Measurements from ENCODE around the gene NRP1. TPM values are rescaled to one million over a fixed set of nuclear protein-coding genes. Genes with fewer than 3 reads are reported as not detected.

NRP1 gene
- total and polyA plus RNA-seq, 4 donors: 14.6 to 55.6 (median 37.8) TPM

GRCh38 chr10:33186150-33186549 is 148.3 kb downstream of the NRP1 start:
- WGBS: 90% methylated on average over 7 of the region's 7 CpGs
- peaks cover 0 to 1% (median 0%) of the 10 kb centered on the region in 4 donors for H3K4me1 ChIP-seq (ENCODE audit: control insufficient read depth in 4 of 4, insufficient read depth in 4 of 4, low read length in 3 of 4)
- no peaks in the 10 kb centered on the region for H3K27me3 ChIP-seq (ENCODE audit: control insufficient read depth in 4 of 4, insufficient read depth in 4 of 4, low read length in 3 of 4)
- H3K36me3 ChIP-seq (ENCODE audit: control insufficient read depth in 4 of 4, insufficient read depth in 3 of 4, low read depth in 1 of 4, low read length in 3 of 4): peaks cover 2 to 27% (median 14%) of the 10 kb centered on the region in 4 donors
- no peaks in the 10 kb centered on the region for H3K9me3 ChIP-seq (ENCODE audit: control insufficient read depth in 4 of 4, low read length in 3 of 4)
- H3K9ac ChIP-seq (ENCODE audit: low read depth in 1 of 2, low read length in 2 of 2): no peak overlapping the region
- no peak for DNase-seq (ENCODE audit: low spot score)
- no peak overlapping the region for H3K27ac ChIP-seq (ENCODE audit: low read depth in 1 of 2, low read length in 2 of 2)
- TF ChIP-seq TAF1 (conservative IDR thresholded peaks at IDR 0.05): no peak
- TF ChIP-seq REST (IDR thresholded peaks at IDR 0.05): no peak
- TF ChIP-seq EGR1 (IDR thresholded peaks at IDR 0.05; ENCODE audit: low read depth in 2 of 2): no peak
- no peak for TF ChIP-seq JUND (IDR thresholded peaks at IDR 0.05)
- TF ChIP-seq ZBTB33 (IDR thresholded peaks at IDR 0.05): no peak
- no peak for TF ChIP-seq FOXA2 (IDR thresholded peaks at IDR 0.05)
- no peak for TF ChIP-seq NR2F2 (IDR thresholded peaks at IDR 0.05)
- TF ChIP-seq RAD21 (IDR thresholded peaks at IDR 0.05): no peak
- no peak overlapping the region for H3K4me3 ChIP-seq (ENCODE audit: low read depth in 1 of 3, low read length in 3 of 3)

GRCh38 chr10:33183655-33184054 is 150.8 kb downstream of the NRP1 start:
- TF ChIP-seq EGR1 (IDR thresholded peaks at IDR 0.05; ENCODE audit: low read depth in 2 of 2): no peak
- TF ChIP-seq SP1 (IDR thresholded peaks at IDR 0.05): no peak
- no peak for TF ChIP-seq CTCF (IDR thresholded peaks at IDR 0.05; ENCODE audit: low read depth, low read length, missing input control)
- no peak for TF ChIP-seq RAD21 (IDR thresholded peaks at IDR 0.05)
- no peak for TF ChIP-seq YY1 (IDR thresholded peaks at IDR 0.05)
- no peak for TF ChIP-seq TAF1 (conservative IDR thresholded peaks at IDR 0.05)
- no peak for TF ChIP-seq JUND (IDR thresholded peaks at IDR 0.05)
- TF ChIP-seq FOXA1 (IDR thresholded peaks at IDR 0.05): no peak
- TF ChIP-seq ZBTB33 (IDR thresholded peaks at IDR 0.05): no peak
- TF ChIP-seq MAX (IDR thresholded peaks at IDR 0.05): no peak
- TF ChIP-seq HNF4G (IDR thresholded peaks at IDR 0.05): no peak
- TF ChIP-seq FOXA2 (IDR thresholded peaks at IDR 0.05): no peak
- TF ChIP-seq NR2F2 (IDR thresholded peaks at IDR 0.05): no peak
- no peak for TF ChIP-seq HNF4A (conservative IDR thresholded peaks at IDR 0.05)
- TF ChIP-seq GABPA (IDR thresholded peaks at IDR 0.05 in 1 of 2, conservative IDR thresholded peaks at IDR 0.05 in 1 of 2): no peak
- Histone ChIP-seq H3K27ac (ENCODE audit: low read depth in 1 of 2, low read length in 2 of 2) (no peak overlapping the region), H3K36me3 (ENCODE audit: control insufficient read depth in 4 of 4, insufficient read depth in 3 of 4, low read depth in 1 of 4, low read length in 3 of 4) (peaks cover 0 to 32% (median 17%) of the 10 kb centered on the region in 4 donors), H3K9ac (ENCODE audit: low read depth in 1 of 2, low read length in 2 of 2) (no peak overlapping the region), H3K9me3 (ENCODE audit: control insufficient read depth in 4 of 4, low read length in 3 of 4) (no peaks in the 10 kb centered on the region), H3K27me3 (ENCODE audit: control insufficient read depth in 4 of 4, insufficient read depth in 4 of 4, low read length in 3 of 4) (no peaks in the 10 kb centered on the region), H3K4me3 (ENCODE audit: low read depth in 1 of 3, low read length in 3 of 3) (no peak overlapping the region), H3K4me1 (ENCODE audit: control insufficient read depth in 4 of 4, insufficient read depth in 4 of 4, low read length in 3 of 4) (peaks cover 0 to 5% (median 3%) of the 10 kb centered on the region in 4 donors)
- 81% methylated on average over 1 of the region's 1 CpG for WGBS
- DNase-seq (ENCODE audit: low spot score): no peak
